ENCODE results near the gene METTL15. TPM values are rescaled to one million over a fixed set of nuclear protein-coding genes. Genes with fewer than 3 reads are reported as not detected.
"Not testable (repeated sequence)": the region's sequence is repeated elsewhere in the genome, so short reads cannot be mapped to it uniquely, and the experiment has no call there.

Gene METTL15, protein sequence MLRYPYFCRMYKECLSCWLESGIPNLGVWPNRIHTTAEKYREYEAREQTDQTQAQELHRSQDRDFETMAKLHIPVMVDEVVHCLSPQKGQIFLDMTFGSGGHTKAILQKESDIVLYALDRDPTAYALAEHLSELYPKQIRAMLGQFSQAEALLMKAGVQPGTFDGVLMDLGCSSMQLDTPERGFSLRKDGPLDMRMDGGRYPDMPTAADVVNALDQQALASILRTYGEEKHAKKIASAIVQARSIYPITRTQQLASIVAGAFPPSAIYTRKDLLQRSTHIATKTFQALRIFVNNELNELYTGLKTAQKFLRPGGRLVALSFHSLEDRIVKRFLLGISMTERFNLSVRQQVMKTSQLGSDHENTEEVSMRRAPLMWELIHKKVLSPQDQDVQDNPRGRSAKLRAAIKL
- 10.3 and 11.5 TPM in 2 replicates for total RNA-seq (2014; rRNA removed; shearing (Covaris generic))

DNA sequence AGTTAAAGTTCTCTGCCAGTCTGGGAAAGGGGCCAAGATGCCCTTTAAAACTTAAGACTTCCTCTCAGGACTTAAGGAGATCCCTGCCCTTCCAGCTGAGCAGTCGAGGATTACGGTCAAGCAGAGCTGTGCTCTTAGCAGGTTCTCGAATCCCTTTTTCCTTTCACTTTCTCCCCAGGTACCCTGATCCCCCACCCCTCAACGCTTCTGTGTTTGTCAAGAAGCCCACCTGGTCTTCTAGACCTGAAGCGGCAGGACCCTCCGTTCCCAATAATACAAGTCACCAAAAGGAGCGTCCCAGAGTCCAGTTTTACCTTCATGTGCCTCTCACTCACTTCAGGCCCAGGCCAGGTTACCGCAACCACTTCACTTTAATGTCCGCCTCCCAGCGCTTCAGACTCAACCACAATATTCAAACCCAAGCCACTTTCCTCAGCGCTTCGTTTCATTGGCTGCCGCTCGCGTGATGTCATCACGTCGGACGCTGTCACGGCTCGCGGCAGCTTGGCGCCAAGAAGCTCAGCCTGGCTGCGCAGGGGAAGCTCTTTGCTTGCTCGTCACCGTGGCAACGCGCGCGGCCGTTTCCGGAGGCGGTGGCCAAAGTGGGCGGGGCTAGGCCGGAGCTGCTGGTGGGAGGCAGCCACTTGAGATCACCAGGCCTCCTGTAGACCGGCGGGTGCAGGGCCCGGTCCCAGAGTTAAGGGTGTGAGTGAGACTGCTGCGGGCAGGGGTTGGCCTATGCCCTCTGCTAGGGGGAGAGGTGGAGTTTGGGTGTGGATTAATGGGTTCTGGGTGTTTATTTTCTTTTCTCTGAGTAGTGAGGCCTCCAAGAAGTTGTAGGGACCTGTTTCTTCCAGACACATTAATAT is at the start of gene METTL15, which contains the start of gene KIF18A:
TSS of gene METTL15 (plus strand) at position 639 of the 869 bp plus-strand sequence. CDS start 4,947 bp downstream, outside the sequence.
TSS of gene KIF18A (minus strand) at position 407 of the 869 bp plus-strand sequence. CDS start 10,209 bp downstream, outside the sequence.
- DNase-seq (ENCODE audit: low spot score) = peak; percentile 99

DNA sequence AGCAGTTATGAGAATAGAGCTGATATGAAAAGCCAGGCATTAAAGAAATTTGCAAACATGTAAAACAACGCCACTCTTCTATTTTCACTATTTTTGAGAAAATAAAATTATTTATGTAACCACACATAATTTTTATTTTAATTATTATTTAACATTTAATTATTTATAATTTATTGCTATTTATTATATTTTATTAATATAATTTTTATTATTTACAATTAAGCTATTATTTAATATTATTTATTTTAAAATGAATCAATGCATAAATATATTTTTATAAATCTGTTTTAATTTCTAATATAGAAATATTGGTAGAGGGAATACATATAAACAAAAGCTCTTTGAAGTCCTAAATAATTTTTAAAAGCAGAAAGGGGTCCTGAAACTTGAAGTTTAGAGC is 36.9 kb upstream of the METTL15 start:
- no peak for DNase-seq (ENCODE audit: low spot score)

DNA sequence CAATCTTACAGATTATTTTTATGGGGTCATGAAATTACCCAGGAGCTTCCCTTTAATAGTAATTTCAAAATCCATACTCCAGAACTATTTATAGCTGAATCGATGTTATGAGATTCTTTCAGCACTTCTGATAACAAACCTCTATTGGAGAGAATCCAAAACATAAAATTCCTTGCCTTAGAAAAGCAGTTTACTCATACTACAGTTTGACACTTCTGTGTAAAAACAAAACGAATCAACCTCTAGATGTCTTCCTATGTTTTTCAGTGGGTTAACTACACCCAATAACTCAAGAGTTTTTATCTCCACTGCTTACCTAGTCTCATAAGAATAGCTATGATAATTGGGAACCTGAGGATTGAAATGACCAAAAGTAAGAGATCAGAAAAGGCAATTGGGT is 35.9 kb upstream of the METTL15 start:
- DNase-seq (ENCODE audit: low spot score) = no peak

DNA sequence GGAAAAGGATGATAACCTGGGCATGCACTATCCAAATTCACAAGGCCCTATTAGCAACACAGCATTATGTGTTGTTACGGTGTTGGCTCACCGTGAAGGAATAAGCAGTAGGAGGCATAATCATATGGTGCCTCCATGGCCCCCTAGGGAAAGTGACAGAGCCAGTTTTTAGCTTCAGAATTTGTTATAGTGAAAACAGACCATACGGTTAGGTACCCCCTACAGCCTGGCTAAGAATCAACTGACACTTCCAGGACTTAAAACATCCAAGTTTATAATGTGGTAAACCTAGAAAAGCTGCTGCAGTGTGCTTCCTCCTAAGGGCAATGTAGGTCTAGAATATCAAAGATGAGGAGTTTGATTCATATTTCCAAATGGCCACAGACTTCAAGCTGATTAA is 30.7 kb upstream of the METTL15 start:
- DNase-seq (ENCODE audit: low spot score) = no peak

DNA sequence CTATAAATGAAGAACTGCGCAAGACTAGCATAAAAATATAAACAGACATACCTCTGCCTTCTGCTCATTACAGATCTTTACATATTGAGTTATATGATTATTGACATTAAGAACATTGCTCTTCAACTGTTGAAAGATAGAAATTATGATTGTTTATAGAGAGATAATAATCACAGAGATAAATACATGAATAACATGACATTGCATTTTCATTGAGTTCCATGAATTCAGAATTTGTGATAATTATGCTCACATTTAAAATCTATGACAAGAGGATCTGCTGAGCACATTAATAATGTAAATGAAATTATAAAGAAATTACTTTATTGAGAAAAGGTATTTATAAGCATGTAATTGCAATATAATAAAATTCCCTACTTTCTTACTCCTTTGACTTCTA is 25.1 kb upstream of the METTL15 start:
- no peak for DNase-seq (ENCODE audit: low spot score)

DNA sequence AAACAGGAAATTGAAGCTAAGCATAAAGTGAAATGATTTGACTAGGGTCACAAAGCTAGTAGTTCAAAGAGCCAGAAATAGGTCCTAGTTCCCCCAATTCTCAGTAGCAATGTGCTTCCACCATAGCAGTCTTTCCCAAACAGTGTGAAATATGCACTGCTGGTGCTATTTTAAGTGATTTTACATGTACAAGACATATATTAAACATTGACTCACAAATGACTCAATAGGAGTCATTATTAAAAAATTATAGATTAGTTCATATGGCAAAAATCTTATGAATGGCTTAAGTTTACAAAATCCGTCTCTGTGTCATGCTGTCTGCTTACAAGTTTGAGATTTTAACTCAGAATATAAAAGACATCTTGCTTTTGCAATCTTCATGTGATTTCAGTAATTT is 21.6 kb upstream of the METTL15 start:
- no peak for DNase-seq (ENCODE audit: low spot score)

DNA sequence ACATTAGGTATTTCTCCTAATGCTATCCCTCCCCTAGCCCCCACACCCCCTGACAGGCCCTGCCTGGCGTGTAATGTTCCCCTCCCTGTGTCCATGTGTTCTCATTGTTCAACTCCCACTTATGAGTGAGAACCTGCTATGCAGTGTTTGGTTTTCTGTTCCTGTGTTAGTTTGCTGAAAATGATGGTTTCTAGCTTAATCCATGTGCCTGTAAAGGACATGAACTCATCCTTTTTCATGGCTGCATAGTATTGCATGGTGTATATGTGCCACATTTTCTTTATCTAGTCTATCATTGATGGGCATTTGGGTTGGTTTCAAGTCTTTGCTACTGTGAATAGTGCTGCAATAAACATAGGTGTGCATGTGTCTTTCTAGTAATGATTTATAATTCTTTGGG is 21.0 kb upstream of the METTL15 start:
- DNase-seq (ENCODE audit: low spot score) = not testable (repeated sequence)

DNA sequence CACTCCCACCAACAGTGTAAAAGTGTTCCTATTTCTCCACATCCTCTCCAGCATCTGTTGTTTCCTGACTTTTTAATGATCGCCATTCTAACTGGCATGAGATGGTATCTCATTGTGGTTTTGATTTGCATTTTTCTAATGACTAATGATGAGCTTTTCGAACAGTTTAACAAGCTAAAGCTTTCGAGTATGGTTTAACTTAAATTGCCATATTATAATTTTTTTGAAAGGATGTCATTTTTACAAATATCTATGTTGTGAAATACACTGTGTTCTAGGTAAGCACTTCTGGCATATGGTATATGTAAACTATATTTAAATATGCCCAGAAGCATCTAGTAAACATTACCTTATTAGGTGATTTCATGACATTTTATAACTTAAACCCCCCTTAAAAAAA is 20.5 kb upstream of the METTL15 start:
- not testable (repeated sequence) for DNase-seq (ENCODE audit: low spot score)

DNA sequence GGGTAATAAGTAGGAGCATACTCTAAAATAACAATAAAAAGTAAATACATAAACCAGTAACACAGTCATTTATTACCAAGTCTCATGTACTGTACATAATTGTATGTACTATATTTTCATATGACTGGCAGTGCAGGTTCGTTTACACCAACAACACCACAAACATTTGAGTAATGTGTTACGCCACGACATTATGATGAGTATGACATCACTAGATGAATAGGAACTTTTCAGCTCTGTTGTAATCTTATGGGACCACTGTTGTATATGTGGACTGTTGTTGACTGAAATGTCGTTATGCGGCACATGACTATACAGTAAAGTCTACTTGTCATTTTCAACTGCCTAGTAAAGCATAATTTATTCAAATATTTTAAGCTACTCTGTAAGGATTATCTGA is 18.8 kb upstream of the METTL15 start:
- no peak for DNase-seq (ENCODE audit: low spot score)

DNA sequence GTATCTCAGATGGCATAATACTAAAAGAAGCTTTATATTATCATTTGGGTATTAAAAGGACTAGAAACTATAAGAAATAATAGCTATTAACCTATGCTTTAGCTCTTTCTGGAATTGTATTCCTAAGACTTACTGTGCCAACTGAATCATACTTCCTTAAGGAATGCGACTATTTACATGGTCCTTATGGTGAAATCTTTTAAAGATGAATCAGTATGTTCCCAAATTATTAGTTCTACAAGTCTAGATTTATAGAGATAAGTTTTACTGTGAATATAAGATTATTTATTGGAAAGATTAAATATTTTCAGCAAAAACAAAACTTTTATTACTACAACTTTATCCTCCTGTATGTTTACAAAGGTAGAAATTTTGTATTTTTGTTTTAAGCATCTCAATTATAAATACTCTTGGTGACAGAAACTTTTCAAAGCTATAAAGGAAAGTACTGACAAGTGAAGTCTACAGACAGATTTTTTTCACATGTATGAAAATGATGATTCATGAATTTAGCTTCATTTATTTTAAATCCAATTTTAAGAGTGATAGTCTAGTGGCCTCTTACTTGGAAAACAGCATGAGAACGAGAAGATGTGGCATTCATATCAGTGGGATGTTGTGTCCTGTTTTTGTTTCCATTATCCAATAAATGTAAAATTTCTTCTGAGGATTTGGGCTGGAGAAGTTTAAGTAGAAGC is 18.0 kb upstream of the METTL15 start:
- DNase-seq (ENCODE audit: low spot score) = no peak

DNA sequence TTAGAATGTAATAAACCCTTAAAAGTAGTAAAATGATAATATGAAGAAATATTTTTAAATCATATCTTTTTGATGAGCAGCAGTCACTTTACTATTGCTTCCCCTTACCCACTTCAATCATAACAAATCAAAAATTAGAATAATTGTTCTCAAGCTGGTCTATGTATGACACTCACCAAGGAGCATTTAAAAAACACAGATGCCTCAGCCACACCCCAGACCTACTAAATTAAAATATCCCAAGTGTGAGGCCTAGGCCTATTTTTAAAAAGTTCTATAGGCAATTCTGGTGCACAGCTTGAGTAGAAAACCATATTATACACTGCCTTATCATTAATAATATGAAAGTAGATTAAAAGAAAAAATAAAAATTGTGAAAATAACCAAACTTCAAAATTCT is 15.4 kb upstream of the METTL15 start:
- DNase-seq (ENCODE audit: low spot score) = no peak

DNA sequence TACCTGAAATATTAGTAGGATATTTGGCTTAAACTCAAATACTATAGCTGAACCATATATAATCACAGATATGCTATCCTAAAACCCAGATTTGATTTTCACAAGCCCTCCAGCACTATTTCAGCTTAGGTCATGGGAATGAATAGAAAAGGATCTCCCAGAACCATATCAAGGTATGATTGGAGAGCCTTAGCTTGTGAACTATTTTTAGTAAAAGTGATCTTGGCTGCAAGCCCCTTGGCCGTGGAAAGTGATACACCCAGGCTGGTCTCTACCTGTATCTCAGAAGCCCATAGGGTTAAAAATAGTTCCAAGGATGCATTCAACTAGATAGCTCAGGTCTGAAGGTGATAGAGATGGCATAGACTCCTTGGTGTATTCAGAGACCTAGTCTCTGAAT is 9.9 kb upstream of the METTL15 start:
- no peak for DNase-seq (ENCODE audit: low spot score)

DNA sequence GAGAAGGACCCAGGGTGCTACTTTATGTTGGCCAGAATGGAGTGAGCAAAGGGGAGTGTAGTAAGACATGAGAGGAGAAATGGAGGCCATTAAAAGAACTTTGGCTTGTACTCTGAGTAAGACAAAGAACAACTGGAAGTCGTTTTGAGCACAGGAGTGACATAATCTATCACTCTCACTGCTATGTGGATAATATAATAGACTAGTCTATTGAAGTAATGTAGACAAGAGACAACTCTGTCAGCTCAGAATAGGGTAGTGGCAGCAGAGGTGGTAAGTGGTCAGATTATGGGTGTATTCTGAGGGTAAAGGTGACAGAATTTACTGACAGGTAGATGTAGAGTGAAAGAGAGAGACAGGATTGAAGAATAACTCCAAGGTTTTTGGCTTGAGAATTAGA is 8.5 kb upstream of the METTL15 start:
- DNase-seq (ENCODE audit: low spot score) = no peak

DNA sequence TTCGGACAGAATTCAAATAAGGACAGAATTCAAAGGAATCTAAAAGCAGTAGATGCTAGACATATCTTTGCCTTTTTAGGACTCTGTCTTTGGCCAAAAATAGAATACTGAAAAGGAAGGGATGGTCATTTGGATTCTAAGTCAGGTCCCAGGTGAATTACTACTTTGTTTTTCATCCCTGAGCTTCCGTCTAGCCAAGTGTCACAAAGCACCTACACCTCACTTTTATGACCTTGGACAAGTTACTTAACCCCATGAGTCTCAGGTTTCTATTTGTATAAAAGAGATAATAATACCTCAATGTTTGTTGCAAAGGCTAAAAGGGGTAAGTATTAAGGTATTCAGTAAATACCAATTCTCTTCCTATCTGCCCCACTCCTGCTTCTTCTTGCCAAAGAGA is 7.5 kb upstream of the METTL15 start:
- DNase-seq (ENCODE audit: low spot score) = no peak

DNA sequence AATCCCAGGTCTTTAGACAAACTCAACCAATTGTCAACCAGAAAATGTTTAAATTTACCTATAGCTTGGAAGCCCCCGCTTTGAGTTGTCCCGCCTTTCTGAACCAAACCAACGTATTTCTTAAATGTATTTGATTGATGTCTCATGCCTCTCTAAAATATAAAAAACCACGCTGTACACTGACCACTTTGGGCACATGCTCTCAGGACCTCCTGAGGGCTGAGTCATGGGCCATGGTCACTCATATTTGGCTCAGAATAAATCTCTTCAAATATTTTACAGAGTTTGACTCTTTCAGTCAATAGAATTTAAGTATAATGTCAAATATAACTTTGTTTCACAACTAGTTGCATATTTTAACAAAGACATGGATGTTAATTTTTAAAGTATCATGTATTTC is 5.9 kb upstream of the METTL15 start:
- not testable (repeated sequence) for DNase-seq (ENCODE audit: low spot score)

DNA sequence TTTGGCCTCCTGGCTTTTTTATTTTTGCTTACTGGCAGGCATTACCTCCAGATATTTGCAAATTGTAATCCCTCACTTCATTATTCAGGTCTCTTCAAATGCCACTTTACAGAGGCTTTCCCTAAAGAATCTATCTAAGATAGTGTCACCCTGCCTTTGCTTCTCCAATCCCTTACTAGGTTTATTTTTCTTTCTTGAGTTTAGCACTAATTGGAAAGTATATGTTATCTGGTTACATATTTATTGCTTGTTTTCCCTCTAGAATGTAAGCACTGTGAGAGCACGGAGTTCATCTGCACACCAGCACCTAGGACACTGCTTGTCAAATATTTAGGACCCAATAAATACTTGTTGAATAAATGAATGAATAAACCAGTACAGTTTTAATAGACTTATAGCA is 3.8 kb upstream of the METTL15 start:
- DNase-seq (ENCODE audit: low spot score) = no peak

DNA sequence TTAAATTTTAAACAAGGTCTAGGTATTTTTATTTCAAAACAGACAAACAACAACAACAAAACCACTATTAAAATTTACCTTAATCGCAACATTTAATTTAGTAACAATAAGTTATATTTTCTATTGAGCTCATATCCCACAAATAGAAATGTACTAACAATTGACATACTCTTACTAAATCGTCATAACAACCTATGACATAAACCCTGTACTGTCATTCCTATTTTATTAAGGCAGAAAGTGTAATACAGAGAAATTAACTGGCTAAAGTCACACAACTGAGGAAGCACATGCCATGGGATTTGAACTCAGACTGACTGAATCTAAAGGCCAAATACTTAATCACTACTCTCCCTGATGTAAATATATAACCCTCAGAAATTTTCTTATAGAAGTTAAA is 3.2 kb upstream of the METTL15 start:
- DNase-seq (ENCODE audit: low spot score) = no peak

DNA sequence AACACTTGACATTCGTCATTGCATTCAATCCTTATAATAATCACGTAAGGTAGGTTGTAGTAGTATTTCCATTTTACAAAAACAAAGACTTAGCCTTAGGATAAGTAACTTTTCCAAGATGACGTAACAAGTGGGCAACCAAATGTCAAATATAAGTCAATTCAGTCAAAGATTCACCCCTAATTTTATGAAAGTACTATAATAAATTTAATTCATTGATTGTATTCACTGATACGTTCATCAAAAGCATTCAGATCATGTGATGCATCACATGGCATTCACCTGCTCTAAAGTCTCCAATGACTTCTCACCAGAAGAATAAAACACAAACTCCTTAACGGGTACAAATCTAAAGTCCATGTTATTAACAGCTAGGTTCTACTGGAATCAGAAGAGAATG is 2.3 kb upstream of the METTL15 start:
- peak; percentile 12 for DNase-seq (ENCODE audit: low spot score)

DNA sequence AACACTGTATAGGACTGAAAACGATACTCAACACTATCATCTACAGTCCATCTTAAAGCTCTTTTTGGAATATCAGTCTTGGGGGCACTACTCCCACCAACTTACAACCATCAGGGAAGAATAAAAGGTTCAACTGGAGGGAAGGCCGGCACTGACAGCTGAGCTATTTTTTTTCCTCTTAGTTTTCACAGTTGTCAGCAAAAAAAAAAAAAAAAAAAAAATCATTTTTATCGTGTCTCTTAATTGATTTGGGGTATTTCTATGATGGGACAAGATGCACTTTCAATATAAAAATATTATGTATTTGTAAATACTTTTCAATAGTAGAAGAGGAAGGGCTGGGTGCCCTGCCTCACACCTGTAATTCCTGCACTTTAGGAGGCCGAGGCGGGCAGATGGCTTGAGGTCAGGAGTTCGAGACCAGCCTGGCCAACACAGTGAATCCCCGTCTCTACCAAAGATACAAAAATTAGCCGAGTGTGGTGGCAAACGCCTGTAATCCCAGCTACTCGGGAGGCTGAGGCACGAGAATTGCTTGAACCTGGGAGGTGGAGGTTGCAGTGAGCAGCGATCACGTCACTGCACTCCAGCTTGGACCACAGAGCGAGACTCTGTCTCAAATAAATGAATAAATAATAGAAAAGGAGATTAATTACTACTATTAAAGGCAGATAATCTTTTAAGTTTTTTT is 1.7 kb upstream of the METTL15 start:
- DNase-seq (ENCODE audit: low spot score) = no peak

DNA sequence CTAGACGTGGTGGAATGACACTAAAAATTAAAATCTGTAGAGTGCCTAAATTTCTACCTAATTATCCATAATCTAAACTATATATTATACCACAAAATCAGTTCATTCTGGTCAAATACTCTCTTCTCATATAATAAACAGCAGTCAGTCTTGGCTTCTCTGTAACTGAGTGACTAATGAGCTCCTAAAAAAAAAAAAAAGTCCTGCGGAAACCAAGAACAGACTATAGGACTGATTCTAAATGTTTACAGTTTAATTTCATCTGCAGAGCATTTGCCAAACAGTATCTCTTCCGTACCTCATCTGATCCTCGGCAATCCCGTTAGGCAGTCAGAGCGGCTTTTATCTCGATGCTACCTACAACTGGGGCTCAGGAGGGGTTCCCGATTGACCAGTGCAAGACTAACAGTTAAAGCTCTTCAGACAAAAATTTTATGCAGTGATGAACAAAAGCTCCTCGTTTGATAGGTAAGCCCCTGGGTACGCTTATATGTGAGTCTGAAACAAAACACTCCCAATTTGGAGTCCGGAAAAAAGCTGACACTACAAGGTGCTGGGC is 918 bp upstream of the METTL15 start:
- no peak for DNase-seq (ENCODE audit: low spot score)

DNA sequence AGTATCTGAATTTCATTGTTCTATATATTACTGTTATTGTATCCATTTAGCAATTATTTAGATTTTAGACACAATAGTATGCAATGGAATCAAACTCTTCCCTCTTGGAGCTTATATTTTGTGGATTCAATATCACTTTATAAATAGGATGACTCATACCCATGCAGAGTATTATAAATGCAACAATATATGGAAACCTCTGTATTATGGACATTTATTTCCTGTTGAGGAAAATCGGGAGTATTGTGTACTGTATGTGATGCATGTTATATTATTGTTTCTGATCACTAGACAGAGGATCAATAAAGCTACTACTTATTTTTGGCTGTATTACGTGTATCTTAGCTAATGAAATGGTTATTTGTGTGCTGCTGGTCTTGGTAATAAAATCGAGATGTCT is 770 bp downstream of the METTL15 start:
- peak; percentile 34 for DNase-seq (ENCODE audit: low spot score)

Measured in HT-29 (cell line).